NCI-H524 (cell line): ENCODE data around the gene FAM83E.

Experiments used
- DNase-seq, 2 experiments: peaks; one replicate each; lab custom pipeline; 2025; lab: John Stamatoyannopoulos, UW

The FAM83E gene

DNA sequence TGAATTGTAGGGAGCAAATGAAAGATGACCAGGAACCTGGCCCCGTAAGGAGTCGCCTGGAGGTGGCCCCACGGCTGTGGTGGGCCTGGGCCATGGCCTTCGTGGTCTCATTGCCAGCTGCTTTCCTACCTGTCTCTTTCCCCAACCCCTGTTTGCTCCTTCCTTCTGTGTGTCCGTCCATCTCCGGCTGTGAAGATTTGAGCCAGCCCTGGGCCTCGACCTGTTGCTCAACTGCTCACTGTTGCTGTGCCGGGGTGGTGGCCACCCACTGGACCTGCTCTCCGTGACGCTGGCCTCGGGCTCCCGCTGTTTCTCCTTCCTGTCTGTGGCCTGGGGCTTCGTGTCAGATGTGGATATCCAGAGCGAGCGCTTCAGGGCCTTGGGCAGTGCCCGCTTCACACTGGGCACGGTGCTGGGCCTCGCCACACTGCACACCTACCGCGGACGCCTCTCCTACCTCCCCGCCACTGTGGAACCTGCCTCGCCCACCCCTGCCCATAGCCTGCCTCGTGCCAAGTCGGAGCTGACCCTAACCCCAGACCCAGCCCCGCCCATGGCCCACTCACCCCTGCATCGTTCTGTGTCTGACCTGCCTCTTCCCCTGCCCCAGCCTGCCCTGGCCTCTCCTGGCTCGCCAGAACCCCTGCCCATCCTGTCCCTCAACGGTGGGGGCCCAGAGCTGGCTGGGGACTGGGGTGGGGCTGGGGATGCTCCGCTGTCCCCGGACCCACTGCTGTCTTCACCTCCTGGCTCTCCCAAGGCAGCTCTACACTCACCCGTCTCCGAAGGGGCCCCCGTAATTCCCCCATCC, 13.8 kb upstream of the FAM83E start:
- no peak for DNase-seq

GRCh38 chr19:48627865-48628314, 13.0 kb upstream of the FAM83E start:
- DNase-seq: no peak

GRCh38 chr19:48627201-48627864, 12.5 kb upstream of the FAM83E start:
- DNase-seq: no peak

- no peak for DNase-seq
These were observed 11.0 kb upstream of the FAM83E start for GRCh38 chr19:48625891-48626327.

DNA sequence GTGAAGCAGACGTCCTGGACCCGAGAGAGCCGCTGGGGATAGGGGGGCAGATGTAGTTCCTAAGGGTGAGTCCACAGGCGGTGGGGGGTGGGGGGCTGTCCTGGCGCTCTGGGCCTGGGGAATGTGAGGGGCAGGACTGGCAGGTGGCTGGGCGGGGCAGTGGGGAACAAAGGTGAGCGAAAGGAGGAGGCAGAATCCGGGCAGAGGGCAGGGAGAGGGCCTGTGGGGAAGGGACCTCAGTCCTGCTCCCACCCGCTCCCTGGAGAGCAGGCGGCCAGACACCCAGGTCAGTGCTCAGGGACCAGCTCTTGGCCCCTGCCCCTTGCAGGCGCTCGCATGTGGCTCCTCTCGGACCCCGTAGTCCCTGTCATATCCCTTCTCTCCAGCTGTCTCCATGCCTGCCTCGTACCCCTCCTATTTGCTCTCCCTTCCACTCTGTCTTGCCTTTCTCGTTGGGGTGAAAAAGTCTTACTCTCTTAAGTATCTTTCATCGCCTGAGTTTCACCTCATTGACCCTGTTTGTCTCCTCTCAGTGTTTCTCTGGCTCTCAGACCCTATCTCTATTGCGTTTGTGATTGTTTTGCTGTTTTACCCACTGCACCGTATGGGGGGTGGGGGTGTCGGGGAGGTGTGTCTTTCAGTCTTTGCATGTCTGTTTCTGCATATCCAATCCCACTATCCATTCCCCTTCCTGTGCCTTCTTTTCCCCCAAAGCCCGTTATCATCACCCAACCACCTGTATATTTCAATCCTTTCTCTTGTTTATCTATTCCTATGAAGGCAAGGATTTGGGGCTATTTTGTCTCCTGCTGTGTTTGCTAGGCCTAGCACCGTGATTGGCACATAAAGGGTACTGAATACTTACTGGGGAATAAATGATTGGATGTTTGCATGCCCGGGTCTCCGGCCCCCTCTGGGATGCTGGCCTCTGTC, 10.2 kb upstream of the FAM83E start:
- no peak for DNase-seq

DNA sequence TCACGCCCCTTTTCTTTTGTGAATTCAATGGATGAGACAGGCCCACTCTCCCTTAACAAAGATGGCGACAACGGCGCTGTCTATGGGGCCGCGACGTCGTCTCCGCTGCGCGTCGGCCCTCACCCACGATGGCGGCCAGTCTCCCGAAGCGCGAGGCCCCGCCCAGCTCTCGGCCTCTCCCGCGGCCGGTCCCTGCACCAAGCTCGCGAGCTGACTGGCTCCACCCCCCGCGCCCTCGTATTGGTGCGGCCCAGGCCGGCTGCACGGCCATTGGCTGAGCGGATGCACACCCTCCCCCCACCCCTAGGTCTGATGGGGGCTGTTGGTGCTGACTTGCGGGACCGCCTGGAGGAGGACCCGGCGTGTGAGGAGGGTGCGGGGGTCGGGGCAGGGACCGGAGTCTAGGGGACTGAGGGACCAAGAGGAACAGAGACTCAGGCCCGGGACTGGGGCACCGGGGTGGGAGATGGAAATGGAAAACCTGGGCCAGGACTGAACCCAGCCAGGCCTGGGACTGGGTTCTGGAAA, 9.3 kb upstream of the FAM83E start:
- peak; percentile 97 to 98 for DNase-seq

DNA sequence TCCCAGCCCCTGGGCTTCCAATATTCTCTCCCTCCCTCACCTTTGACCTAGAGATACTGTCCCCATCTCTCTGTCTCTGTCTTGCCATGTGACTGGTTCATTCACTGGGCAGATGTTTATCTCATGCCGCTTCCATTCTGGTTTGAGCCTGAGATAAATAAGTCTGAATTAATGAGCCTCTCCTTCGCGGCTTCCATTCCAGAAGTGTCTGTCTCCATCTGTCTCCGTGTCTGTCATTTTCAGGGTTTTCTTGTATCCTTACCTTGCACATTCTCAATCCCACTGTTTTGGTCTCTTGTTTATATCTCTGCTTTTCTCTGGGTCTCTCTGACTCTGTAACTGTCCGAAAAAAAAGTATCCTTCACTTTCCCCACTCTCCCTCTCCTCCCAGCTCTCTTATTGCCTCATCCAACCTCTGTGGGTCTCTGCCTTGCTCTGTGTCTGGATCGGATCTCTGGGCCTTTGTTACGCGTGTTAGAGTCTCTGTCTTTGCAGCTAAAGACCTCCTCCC, 8.7 kb upstream of the FAM83E start:
- peak; percentile 33 to 75 for DNase-seq

- no peak for DNase-seq
These were observed 5.1 kb upstream of the FAM83E start for GRCh38 chr19:48619692-48620585.

DNA sequence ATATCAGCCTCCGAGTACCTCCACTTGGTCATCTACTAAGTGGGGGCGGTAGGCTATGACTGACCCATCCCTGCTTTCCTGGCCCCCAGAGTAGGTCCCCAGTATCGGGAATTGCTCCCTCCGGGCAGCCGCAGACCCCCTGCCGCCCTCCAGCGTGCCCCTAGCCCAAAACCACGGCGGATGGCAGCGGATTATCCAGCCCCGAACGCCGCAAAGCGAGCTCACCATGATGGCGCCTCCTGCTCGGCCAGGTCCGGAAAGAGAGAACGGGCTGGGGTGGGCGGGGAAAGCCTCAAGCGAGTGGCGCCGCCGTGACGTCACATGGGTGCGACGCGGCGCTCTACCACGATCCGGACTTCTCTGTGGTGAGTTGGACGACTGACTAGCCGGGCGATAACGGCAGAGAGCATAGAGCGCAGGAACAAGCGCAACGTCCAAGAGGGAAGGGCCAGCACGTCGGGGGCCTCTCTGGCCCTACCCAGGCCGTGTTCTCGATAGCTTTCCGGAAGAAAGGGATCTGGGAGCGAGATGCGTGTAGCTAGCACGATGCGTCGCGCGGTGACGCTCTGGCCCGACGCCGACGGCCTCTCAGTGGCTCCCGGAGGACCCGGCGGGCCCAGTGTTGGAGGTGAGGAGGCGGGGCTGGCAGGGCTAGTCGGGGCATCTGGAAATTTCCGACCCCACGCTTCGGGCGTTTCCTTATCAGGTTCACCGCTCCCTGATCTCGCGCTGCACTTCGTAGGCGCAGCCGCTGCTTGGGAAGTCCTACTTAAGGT, 4.2 kb upstream of the FAM83E start, which contains the start of the genes RPL18 and SPHK2:
Gene RPL18 (minus strand): TSS at position 263 of the 776 bp plus-strand sequence. CDS start 35 bp downstream, at position 228.
Gene SPHK2 (plus strand): TSS at position 591 of the 776 bp plus-strand sequence. CDS start 1,009 bp downstream, outside the sequence.
- DNase-seq: peak; percentile 98 to 100

GRCh38 chr19:48618278-48618915, 3.5 kb upstream of the FAM83E start:
- no peak for DNase-seq

DNA sequence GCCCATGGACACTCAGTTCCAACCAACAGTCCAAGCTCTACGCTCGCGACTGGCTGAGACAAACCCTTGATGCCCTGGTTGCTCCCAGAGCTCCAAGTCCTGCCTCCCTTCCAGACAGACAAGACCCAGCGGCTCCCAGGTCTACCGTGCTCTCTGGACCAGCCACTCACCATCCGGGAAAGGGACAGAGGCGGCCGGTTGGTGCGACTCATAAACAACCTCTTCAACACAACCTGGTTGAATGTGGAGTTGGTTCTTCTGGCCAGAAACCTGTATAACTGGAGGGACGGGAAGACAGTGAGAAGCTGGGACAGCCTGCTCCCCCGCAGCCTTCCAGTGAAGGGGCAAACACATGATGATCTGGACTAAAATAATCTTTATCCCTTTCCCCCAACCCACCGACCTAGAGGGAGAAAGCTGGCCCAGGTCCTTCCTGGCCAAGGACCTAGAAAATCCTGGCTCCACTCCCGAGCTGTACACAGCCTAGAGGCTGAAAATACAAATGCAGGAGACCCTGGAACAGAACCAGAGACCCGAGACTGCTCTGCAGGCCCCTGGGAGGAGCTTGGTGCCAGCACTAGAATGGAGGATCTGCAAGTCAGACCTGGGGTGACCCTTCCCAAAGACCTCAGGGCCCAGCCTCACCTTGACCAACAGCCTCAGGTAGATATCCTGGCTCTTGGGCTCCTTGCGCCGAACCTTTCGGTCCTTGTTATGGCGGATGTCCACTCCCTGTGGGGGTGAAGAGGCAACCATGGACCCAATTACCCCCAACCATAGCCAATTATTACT, 2.5 kb upstream of the FAM83E start:
- DNase-seq: no peak

GRCh38 chr19:48616491-48617056, 1.7 kb upstream of the FAM83E start:
- DNase-seq: no peak

DNA sequence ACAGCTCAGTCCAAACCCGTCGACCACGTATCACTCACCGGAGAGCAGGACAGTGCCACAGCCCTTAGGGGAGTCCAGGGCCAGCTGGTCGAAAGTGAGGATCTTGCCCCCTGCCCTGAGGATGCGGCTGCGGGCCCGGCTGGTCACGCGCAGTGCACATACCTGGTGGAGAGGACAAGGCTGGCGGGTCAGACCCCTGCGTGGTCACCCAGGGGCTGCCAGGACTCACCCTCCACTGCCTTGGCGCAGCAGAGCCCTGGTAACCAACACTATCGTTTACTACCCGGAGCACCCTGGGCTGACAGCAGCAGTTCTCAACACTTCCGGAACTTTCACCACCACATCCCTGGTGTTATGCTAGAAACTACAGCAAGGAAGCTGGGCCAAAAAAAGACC, 1.2 kb upstream of the FAM83E start:
- DNase-seq: no peak

DNA sequence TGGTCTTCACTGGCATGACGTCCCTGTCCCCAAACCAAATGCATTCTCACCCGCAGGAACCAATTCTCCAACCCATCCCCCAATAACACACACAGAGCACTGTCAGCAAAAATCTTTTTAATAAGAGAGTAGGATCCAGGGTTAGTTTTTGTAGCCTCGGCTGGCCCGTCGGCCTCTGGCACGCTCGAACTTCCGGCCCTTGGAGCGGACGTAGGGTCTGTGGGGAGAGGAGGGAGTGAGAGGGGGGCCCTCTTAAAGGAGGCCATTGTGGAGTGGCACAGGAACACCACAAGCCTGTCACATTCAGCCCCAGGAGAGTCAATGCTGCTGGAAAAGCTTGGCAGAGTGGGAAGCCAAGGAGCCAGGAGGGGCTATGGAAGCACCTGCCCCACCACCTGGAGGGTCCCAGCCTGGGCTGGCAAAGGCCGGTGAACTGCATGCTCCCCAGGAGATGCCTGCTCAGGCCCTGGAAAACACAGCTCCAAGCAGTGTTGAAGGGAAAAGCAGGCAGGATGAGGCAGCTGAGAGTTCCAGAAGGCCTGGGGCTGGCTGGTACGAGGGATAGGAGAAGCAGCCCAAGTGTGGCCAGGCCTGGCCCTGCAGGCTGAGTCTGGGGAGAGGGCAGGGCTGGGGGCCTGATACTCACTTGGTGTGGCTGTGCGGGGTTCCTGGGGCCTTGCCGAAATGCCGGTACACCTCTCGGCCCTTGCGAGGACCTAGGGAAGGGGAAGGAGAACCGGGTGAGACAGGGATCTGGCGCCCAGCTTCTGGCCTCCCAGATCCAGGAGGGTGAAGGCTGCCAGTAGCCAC, 560 bp upstream of the FAM83E start:
- DNase-seq: no peak

DNA sequence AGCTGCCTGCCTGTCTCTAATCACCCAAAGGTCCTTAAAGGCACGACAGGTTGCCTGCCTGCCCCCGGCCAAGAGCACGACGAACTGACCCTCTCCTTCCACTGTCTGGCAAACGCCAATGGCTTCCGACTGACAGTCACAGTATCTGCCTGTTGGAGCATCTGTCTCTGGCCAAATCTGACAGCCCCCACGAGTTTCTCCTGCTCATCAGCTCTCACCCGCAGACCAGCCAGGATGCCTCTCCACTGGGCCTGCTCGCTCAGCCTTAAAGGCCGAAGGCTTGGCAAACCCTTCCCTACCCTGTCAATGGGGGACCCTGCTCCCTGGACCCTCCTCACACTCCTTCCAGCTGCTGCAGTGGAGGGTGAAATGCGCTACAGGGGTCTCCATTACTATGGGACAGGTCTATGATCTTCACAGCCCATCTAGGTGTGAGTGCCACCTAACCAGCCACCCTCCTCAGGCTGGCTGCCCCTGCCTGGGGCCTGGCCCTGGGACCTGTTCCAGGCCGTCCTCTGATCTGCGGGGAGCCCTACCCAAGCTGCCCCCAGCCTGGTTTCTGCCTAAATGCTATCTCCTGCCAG, 932 bp downstream of the FAM83E start:
- DNase-seq: no peak

- no peak for DNase-seq
These were observed 1.6 kb downstream of the FAM83E start for GRCh38 chr19:48613024-48613851.
